Measurements from ENCODE around the gene QTRT2.

QTRT2 gene

GRCh38 chr3:114079761-114080160 is 23.2 kb downstream of the QTRT2 start:
- no peak for DNase-seq

GRCh38 chr3:114080201-114080600 is 23.7 kb downstream of the QTRT2 start:
- DNase-seq, result no peak

- no peak for DNase-seq
Observed at GRCh38 chr3:114081037-114081436, 24.5 kb downstream of the QTRT2 start.

GRCh38 chr3:114083112-114083511 is 26.6 kb downstream of the QTRT2 start:
- no peak for DNase-seq

GRCh38 chr3:114086356-114086755 is 29.8 kb downstream of the QTRT2 start:
- no peak for DNase-seq

- no peak for DNase-seq
Observed at GRCh38 chr3:114089675-114090074, 33.1 kb downstream of the QTRT2 start.

- DNase-seq, result no peak
Observed at GRCh38 chr3:114092151-114093015, 35.8 kb downstream of the QTRT2 start.

GRCh38 chr3:114093016-114093380 is 36.5 kb downstream of the QTRT2 start:
- no peak for DNase-seq

- DNase-seq, result no peak
Observed at GRCh38 chr3:114093596-114093995, 37.1 kb downstream of the QTRT2 start.

GRCh38 chr3:114095796-114096195 is 39.3 kb downstream of the QTRT2 start:
- DNase-seq, result no peak

- no peak for DNase-seq
Observed at GRCh38 chr3:114101101-114101500, 44.6 kb downstream of the QTRT2 start.

GRCh38 chr3:114103181-114103580 is 46.6 kb downstream of the QTRT2 start:
- DNase-seq, result no peak

GRCh38 chr3:114103858-114104257 is 47.3 kb downstream of the QTRT2 start:
- no peak for DNase-seq

- DNase-seq, result no peak
Observed at GRCh38 chr3:114104414-114104813, 47.9 kb downstream of the QTRT2 start.

GRCh38 chr3:114108137-114108536 is 51.6 kb downstream of the QTRT2 start:
- DNase-seq, result no peak

- no peak for DNase-seq
Observed at GRCh38 chr3:114110439-114110838, 53.9 kb downstream of the QTRT2 start.

GRCh38 chr3:114111060-114111770 is 54.7 kb downstream of the QTRT2 start:
- no peak for DNase-seq

- no peak for DNase-seq
Observed at GRCh38 chr3:114112696-114113095, 56.2 kb downstream of the QTRT2 start.

GRCh38 chr3:114114719-114115118 is 58.2 kb downstream of the QTRT2 start:
- DNase-seq, result no peak

GRCh38 chr3:114115143-114115542 is 58.6 kb downstream of the QTRT2 start:
- no peak for DNase-seq

- no peak for DNase-seq
Observed at GRCh38 chr3:114119776-114120175, 63.2 kb downstream of the QTRT2 start.

- DNase-seq, result no peak
Observed at GRCh38 chr3:114120211-114120610, 63.7 kb downstream of the QTRT2 start.

- no peak for DNase-seq
Observed at GRCh38 chr3:114122027-114122709, 65.6 kb downstream of the QTRT2 start.

- DNase-seq, result no peak
Observed at GRCh38 chr3:114126461-114126860, 69.9 kb downstream of the QTRT2 start.

All from activated CD4-positive, alpha-beta T cell treated with anti-CD3 and anti-CD28 coated beads, Interleukin-2, amount 50 U/mL, for 1 hour (primary cell).